Lower leg skin (tissue), 3 donors: Measurements from ENCODE around the gene EML1.

ENCODE experiments used
- POLR2A ChIP-seq, 2 donors: fragments of 450-650 bp; IDR thresholded peaks; one replicate each; pipeline ENCODE4 v1.6.1; 2016 to 2017; ENCODE audit warnings: antibody characterized with exemption in 2 of 2, mild to moderate bottlenecking in 1 of 2, moderate library complexity in 1 of 2
- TF ChIP-seq, protein P1 (sequence below), 3 donors: fragments of 450-650 bp; IDR thresholded peaks; one replicate each; pipeline ENCODE4 v1.5.1; 2016; ENCODE audit warnings: antibody characterized with exemption in 3 of 3, mild to moderate bottlenecking in 3 of 3, moderate library complexity in 2 of 3

DNA sequence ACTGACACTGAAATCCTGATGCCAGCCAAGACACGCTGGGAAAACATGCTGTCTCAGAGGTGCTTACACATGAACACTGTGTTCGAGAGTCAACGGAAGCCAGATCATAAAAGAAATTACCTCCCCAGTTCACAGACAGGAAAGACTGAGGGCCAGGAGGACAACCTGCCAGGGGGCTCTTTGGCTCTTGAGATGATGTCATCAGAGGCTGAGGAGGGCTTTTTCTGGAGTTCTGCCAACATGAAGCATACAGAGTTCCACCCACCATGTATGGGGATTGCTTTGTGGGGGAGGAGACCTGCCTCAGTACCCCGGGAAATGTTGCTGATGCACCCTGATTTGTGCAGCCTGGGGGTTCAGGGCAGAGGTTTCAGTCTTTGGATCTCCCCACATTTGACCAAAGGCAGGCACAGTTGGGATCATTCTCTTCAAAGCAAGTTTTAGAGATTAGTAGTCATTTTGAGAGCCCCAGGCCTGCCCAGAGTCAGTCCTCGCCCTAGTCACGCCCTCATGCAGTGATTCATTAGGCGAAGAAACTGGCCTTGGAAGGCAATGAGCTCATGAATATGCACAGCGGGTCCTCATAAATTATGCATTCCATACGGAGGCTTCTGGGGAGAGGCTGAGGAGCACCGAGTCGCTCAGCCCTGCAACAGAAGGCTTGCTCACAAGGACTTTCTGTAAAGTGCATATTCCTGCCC is 34.9 kb upstream of the EML1 start:
- TF ChIP-seq, protein P1, sequence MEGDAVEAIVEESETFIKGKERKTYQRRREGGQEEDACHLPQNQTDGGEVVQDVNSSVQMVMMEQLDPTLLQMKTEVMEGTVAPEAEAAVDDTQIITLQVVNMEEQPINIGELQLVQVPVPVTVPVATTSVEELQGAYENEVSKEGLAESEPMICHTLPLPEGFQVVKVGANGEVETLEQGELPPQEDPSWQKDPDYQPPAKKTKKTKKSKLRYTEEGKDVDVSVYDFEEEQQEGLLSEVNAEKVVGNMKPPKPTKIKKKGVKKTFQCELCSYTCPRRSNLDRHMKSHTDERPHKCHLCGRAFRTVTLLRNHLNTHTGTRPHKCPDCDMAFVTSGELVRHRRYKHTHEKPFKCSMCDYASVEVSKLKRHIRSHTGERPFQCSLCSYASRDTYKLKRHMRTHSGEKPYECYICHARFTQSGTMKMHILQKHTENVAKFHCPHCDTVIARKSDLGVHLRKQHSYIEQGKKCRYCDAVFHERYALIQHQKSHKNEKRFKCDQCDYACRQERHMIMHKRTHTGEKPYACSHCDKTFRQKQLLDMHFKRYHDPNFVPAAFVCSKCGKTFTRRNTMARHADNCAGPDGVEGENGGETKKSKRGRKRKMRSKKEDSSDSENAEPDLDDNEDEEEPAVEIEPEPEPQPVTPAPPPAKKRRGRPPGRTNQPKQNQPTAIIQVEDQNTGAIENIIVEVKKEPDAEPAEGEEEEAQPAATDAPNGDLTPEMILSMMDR (IDR thresholded peaks at IDR 0.05): no peak
- no peak for TF ChIP-seq POLR2A (IDR thresholded peaks at IDR 0.05)
